ENCODE measurements around the gene CDRT4.

Gene CDRT4

GRCh38 chr17:15431196-15431595 lies 36.2 kb downstream of the CDRT4 start:
- no peak for DNase-seq

- no peak for DNase-seq
Measured at GRCh38 chr17:15424521-15424920, 42.9 kb downstream of the CDRT4 start.

GRCh38 chr17:15422392-15422965 lies 44.9 kb downstream of the CDRT4 start:
- no peak for DNase-seq

- no peak for DNase-seq
Measured at GRCh38 chr17:15418781-15419180, 48.6 kb downstream of the CDRT4 start.

GRCh38 chr17:15414532-15415306 lies 52.7 kb downstream of the CDRT4 start:
- DNase-seq = peak; percentile 58

GRCh38 chr17:15413101-15413771 lies 54.2 kb downstream of the CDRT4 start:
- no peak for DNase-seq

GRCh38 chr17:15412606-15413005 lies 54.8 kb downstream of the CDRT4 start:
- DNase-seq = no peak

GRCh38 chr17:15411384-15412198 lies 55.8 kb downstream of the CDRT4 start:
- DNase-seq = no peak

GRCh38 chr17:15409721-15410250 lies 57.6 kb downstream of the CDRT4 start:
- DNase-seq = no peak

- DNase-seq = no peak
Measured at GRCh38 chr17:15408803-15409202, 58.6 kb downstream of the CDRT4 start.

- no peak for DNase-seq
Measured at GRCh38 chr17:15406081-15406480, 61.3 kb downstream of the CDRT4 start.

- no peak for DNase-seq
Measured at GRCh38 chr17:15405058-15405415, 62.4 kb downstream of the CDRT4 start.

- no peak for DNase-seq
Measured at GRCh38 chr17:15404106-15405057, 63.0 kb downstream of the CDRT4 start.

- no peak for DNase-seq
Measured at GRCh38 chr17:15403276-15403939, 64.0 kb downstream of the CDRT4 start.

- no peak for DNase-seq
Measured at GRCh38 chr17:15399443-15399842, 68.0 kb downstream of the CDRT4 start.

GRCh38 chr17:15398736-15399331 lies 68.6 kb downstream of the CDRT4 start:
- no peak for DNase-seq

- DNase-seq = no peak
Measured at GRCh38 chr17:15398291-15398690, 69.1 kb downstream of the CDRT4 start.

- no peak for DNase-seq
Measured at GRCh38 chr17:15397620-15398019, 69.8 kb downstream of the CDRT4 start.

GRCh38 chr17:15395091-15395490 lies 72.3 kb downstream of the CDRT4 start:
- no peak for DNase-seq

- no peak for DNase-seq
Measured at GRCh38 chr17:15393414-15393813, 74.0 kb downstream of the CDRT4 start.

- DNase-seq = no peak
Measured at GRCh38 chr17:15392326-15392741, 75.1 kb downstream of the CDRT4 start.

All from DMS79 (cell line).